ENCODE data around the gene NGEF. TPM values are rescaled to one million over a fixed set of nuclear protein-coding genes. Genes with fewer than 3 reads are reported as not detected.
"Not testable (repeated sequence)": the region's sequence is repeated elsewhere in the genome, so short reads cannot be mapped to it uniquely, and the experiment has no call there.

NGEF gene
- polyA plus RNA-seq, 2 donors: 8.4 to 11.4 TPM

GRCh38 chr2:232863996-232864395, 149.1 kb downstream of the NGEF start:
- peaks cover 3 to 4% of the 10 kb centered on the region in 2 donors for H3K36me3 ChIP-seq (ENCODE audit: control insufficient read depth in 2 of 2, insufficient read depth in 2 of 2, low read length in 1 of 2)
- H3K4me3 ChIP-seq (ENCODE audit: low read depth in 1 of 2, low read length in 2 of 2): no peak overlapping the region
- no peaks in the 10 kb centered on the region for H3K9me3 ChIP-seq (ENCODE audit: control insufficient read depth in 2 of 2, insufficient read depth in 1 of 2, low read depth in 1 of 2, low read length in 1 of 2)
- no peak overlapping the region for H3K27ac ChIP-seq (ENCODE audit: low read depth in 2 of 2, low read length in 1 of 2)
- no peaks in the 10 kb centered on the region for H3K4me1 ChIP-seq (ENCODE audit: control insufficient read depth in 2 of 2, insufficient read depth in 2 of 2, low read length in 1 of 2)
- 84 to 88% methylated on average over 2 of the region's 2 CpGs for WGBS, 2 donors
- no peaks in the 10 kb centered on the region for H3K27me3 ChIP-seq (ENCODE audit: control insufficient read depth in 1 of 2, insufficient read depth in 2 of 2, low read length in 2 of 2)

- H3K9me3 ChIP-seq (ENCODE audit: control insufficient read depth in 2 of 2, insufficient read depth in 1 of 2, low read depth in 1 of 2, low read length in 1 of 2): no peaks in the 10 kb centered on the region
- H3K4me3 ChIP-seq (ENCODE audit: low read depth in 1 of 2, low read length in 2 of 2): no peak overlapping the region
- H3K27ac ChIP-seq (ENCODE audit: low read depth in 2 of 2, low read length in 1 of 2): no peak overlapping the region
- no peaks in the 10 kb centered on the region for H3K4me1 ChIP-seq (ENCODE audit: control insufficient read depth in 2 of 2, insufficient read depth in 2 of 2, low read length in 1 of 2)
- WGBS, 2 donors: 97% methylated on average over 5 of the region's 5 CpGs
- H3K36me3 ChIP-seq (ENCODE audit: control insufficient read depth in 2 of 2, insufficient read depth in 2 of 2, low read length in 1 of 2): peaks cover 10 to 13% of the 10 kb centered on the region in 2 donors
- no peaks in the 10 kb centered on the region for H3K27me3 ChIP-seq (ENCODE audit: control insufficient read depth in 1 of 2, insufficient read depth in 2 of 2, low read length in 2 of 2)
Observed at GRCh38 chr2:232861353-232861752, 151.7 kb downstream of the NGEF start.

GRCh38 chr2:232860593-232861241, 152.3 kb downstream of the NGEF start:
- Histone ChIP-seq H3K4me3 (ENCODE audit: low read depth in 1 of 2, low read length in 2 of 2) (no peak overlapping the region), H3K4me1 (ENCODE audit: control insufficient read depth in 2 of 2, insufficient read depth in 2 of 2, low read length in 1 of 2) (no peaks in the 10 kb centered on the region), H3K36me3 (ENCODE audit: control insufficient read depth in 2 of 2, insufficient read depth in 2 of 2, low read length in 1 of 2) (peaks cover 10 to 14% of the 10 kb centered on the region in 2 donors), H3K27ac (ENCODE audit: low read depth in 2 of 2, low read length in 1 of 2) (no peak overlapping the region), H3K27me3 (ENCODE audit: control insufficient read depth in 1 of 2, insufficient read depth in 2 of 2, low read length in 2 of 2) (no peaks in the 10 kb centered on the region), H3K9me3 (ENCODE audit: control insufficient read depth in 2 of 2, insufficient read depth in 1 of 2, low read depth in 1 of 2, low read length in 1 of 2) (no peaks in the 10 kb centered on the region)
- 90 to 92% methylated on average over 9 of the region's 9 CpGs for WGBS, 2 donors

DNA sequence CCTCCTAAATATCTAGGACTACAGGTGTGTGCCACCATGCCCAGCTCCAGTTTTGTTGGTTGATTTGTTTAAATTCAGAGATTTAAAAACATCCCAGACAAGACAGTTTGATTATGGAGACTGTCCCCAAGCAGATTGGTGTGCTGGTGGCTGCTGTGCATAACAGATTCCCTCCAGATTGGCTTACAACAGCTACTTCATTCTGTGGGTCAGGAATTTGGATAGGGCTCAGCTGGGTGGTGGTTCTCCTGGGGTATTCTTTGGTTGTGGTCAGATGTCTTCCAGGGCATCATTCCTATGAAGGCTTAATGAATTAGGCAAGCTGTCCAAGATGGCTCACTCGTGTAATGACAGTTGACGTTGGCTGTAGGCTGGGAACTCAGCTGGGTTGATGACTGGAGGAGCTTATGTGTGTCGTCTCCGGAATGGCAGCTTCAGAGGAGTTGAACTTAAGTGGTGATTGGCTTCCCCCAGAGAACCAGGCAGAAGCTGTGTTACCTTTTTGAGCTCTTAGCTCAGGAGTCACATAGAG, 153.6 kb downstream of the NGEF start:
- Histone ChIP-seq H3K4me3 (ENCODE audit: low read depth in 1 of 2, low read length in 2 of 2) (no peak overlapping the region), H3K27ac (ENCODE audit: low read depth in 2 of 2, low read length in 1 of 2) (no peak overlapping the region), H3K36me3 (ENCODE audit: control insufficient read depth in 2 of 2, insufficient read depth in 2 of 2, low read length in 1 of 2) (peaks cover 10 to 14% of the 10 kb centered on the region in 2 donors), H3K9me3 (ENCODE audit: control insufficient read depth in 2 of 2, insufficient read depth in 1 of 2, low read depth in 1 of 2, low read length in 1 of 2) (no peaks in the 10 kb centered on the region), H3K27me3 (ENCODE audit: control insufficient read depth in 1 of 2, insufficient read depth in 2 of 2, low read length in 2 of 2) (no peaks in the 10 kb centered on the region), H3K4me1 (ENCODE audit: control insufficient read depth in 2 of 2, insufficient read depth in 2 of 2, low read length in 1 of 2) (no peaks in the 10 kb centered on the region)
- WGBS, 2 donors: 94% methylated on average over 4 of the region's 4 CpGs

DNA sequence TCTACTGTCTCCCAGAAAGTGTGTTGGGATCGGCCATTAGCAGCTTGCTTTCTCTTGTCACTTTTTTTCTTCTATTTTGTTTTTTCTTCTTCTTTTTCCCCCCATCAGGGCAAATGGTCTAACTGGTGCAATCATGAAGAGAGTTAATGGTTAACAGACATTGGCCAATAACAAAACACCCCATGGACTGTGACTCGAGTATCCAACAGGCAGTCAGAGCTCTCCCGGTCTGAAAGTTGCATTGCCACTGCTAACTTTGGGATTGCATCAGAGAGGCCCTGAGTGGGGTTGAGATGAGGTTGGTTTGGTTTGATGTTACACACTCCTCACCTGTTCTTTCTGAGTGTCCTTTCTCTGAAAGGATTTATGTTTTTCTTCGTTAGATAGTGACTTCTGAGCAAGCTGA, 155.9 kb downstream of the NGEF start:
- Histone ChIP-seq H3K36me3 (ENCODE audit: control insufficient read depth in 2 of 2, insufficient read depth in 2 of 2, low read length in 1 of 2) (peaks cover 10 to 14% of the 10 kb centered on the region in 2 donors), H3K4me3 (ENCODE audit: low read depth in 1 of 2, low read length in 2 of 2) (no peak overlapping the region), H3K4me1 (ENCODE audit: control insufficient read depth in 2 of 2, insufficient read depth in 2 of 2, low read length in 1 of 2) (no peaks in the 10 kb centered on the region), H3K27ac (ENCODE audit: low read depth in 2 of 2, low read length in 1 of 2) (no peak overlapping the region), H3K9me3 (ENCODE audit: control insufficient read depth in 2 of 2, insufficient read depth in 1 of 2, low read depth in 1 of 2, low read length in 1 of 2) (no peaks in the 10 kb centered on the region), H3K27me3 (ENCODE audit: control insufficient read depth in 1 of 2, insufficient read depth in 2 of 2, low read length in 2 of 2) (no peaks in the 10 kb centered on the region)
- 78 to 80% methylated on average over 4 of the region's 4 CpGs for WGBS, 2 donors

- Histone ChIP-seq H3K4me1 (ENCODE audit: control insufficient read depth in 2 of 2, insufficient read depth in 2 of 2, low read length in 1 of 2) (no peaks in the 10 kb centered on the region), H3K27ac (ENCODE audit: low read depth in 2 of 2, low read length in 1 of 2) (no peak overlapping the region), H3K27me3 (ENCODE audit: control insufficient read depth in 1 of 2, insufficient read depth in 2 of 2, low read length in 2 of 2) (no peaks in the 10 kb centered on the region), H3K36me3 (ENCODE audit: control insufficient read depth in 2 of 2, insufficient read depth in 2 of 2, low read length in 1 of 2) (peaks cover 23% of the 10 kb centered on the region in 2 donors), H3K4me3 (ENCODE audit: low read depth in 1 of 2, low read length in 2 of 2) (no peak overlapping the region), H3K9me3 (ENCODE audit: control insufficient read depth in 2 of 2, insufficient read depth in 1 of 2, low read depth in 1 of 2, low read length in 1 of 2) (no peaks in the 10 kb centered on the region)
- 36 to 42% methylated on average over 7 of the region's 7 CpGs for WGBS, 2 donors
Observed at GRCh38 chr2:232854082-232854481, 159.0 kb downstream of the NGEF start.

DNA sequence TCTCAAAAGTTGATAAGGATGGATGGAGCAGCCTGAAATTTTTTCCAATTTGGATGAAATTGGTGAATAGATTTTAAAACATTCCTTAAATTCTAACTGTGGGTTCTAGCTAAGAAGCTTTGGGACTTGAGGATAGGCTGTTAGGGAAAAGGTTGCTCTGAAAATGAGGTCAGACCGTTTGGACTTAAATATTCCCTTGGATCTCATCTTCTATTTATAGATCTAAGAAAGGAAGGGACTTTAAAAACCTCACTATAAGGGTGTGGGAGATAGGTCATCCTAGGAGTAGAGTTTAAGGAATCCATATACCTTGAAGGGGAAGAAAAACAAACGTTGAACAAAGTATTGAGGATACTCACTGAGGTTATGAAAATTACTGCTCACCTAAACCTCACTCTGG, 160.4 kb downstream of the NGEF start:
- no peak overlapping the region for H3K27ac ChIP-seq (ENCODE audit: low read depth in 2 of 2, low read length in 1 of 2)
- peaks cover 21 to 23% of the 10 kb centered on the region in 2 donors for H3K36me3 ChIP-seq (ENCODE audit: control insufficient read depth in 2 of 2, insufficient read depth in 2 of 2, low read length in 1 of 2)
- H3K4me1 ChIP-seq (ENCODE audit: control insufficient read depth in 2 of 2, insufficient read depth in 2 of 2, low read length in 1 of 2): no peaks in the 10 kb centered on the region
- no peaks in the 10 kb centered on the region for H3K9me3 ChIP-seq (ENCODE audit: control insufficient read depth in 2 of 2, insufficient read depth in 1 of 2, low read depth in 1 of 2, low read length in 1 of 2)
- H3K27me3 ChIP-seq (ENCODE audit: control insufficient read depth in 1 of 2, insufficient read depth in 2 of 2, low read length in 2 of 2): no peaks in the 10 kb centered on the region
- 44 to 49% methylated on average over 2 of the region's 2 CpGs for WGBS, 2 donors
- no peak overlapping the region for H3K4me3 ChIP-seq (ENCODE audit: low read depth in 1 of 2, low read length in 2 of 2)

DNA sequence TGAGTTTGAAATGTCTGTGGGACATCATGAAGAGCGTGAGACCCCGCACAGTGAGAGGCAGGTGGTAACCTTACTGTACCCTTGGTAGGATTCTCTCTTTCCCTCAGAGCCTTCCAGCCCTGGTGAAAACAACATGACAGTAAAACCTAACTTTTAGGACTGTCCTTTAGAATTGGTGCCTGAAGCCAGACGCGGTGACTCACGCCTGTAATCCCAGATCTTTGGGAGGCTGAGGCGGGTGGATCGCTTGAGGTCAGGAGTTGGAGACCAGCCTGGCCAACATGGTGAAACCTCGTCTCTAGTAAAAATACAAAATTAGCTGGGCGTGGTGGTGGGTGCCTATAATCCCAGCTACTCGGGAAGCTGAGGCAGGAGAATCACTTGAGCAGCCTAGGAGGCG, 161.0 kb downstream of the NGEF start:
- not testable (repeated sequence) for H3K4me3 ChIP-seq (ENCODE audit: low read depth in 1 of 2, low read length in 2 of 2); H3K4me1 ChIP-seq (ENCODE audit: control insufficient read depth in 2 of 2, insufficient read depth in 2 of 2, low read length in 1 of 2); H3K27ac ChIP-seq (ENCODE audit: low read depth in 2 of 2, low read length in 1 of 2); H3K9me3 ChIP-seq (ENCODE audit: control insufficient read depth in 2 of 2, insufficient read depth in 1 of 2, low read depth in 1 of 2, low read length in 1 of 2); H3K27me3 ChIP-seq (ENCODE audit: control insufficient read depth in 1 of 2, insufficient read depth in 2 of 2, low read length in 2 of 2)
- peaks cover 21 to 23% of the 10 kb centered on the region in 2 donors for H3K36me3 ChIP-seq (ENCODE audit: control insufficient read depth in 2 of 2, insufficient read depth in 2 of 2, low read length in 1 of 2)
- 85 to 88% methylated on average over 11 of the region's 11 CpGs for WGBS, 2 donors

- H3K9me3 ChIP-seq (ENCODE audit: control insufficient read depth in 2 of 2, insufficient read depth in 1 of 2, low read depth in 1 of 2, low read length in 1 of 2): no peaks in the 10 kb centered on the region
- 92 to 96% methylated on average over 3 of the region's 3 CpGs for WGBS, 2 donors
- H3K4me3 ChIP-seq (ENCODE audit: low read depth in 1 of 2, low read length in 2 of 2): no peak overlapping the region
- H3K27ac ChIP-seq (ENCODE audit: low read depth in 2 of 2, low read length in 1 of 2): no peak overlapping the region
- H3K36me3 ChIP-seq (ENCODE audit: control insufficient read depth in 2 of 2, insufficient read depth in 2 of 2, low read length in 1 of 2): peaks cover 21 to 23% of the 10 kb centered on the region in 2 donors
- no peaks in the 10 kb centered on the region for H3K4me1 ChIP-seq (ENCODE audit: control insufficient read depth in 2 of 2, insufficient read depth in 2 of 2, low read length in 1 of 2)
- H3K27me3 ChIP-seq (ENCODE audit: control insufficient read depth in 1 of 2, insufficient read depth in 2 of 2, low read length in 2 of 2): no peaks in the 10 kb centered on the region
Observed at GRCh38 chr2:232850039-232850438, 163.0 kb downstream of the NGEF start.

DNA sequence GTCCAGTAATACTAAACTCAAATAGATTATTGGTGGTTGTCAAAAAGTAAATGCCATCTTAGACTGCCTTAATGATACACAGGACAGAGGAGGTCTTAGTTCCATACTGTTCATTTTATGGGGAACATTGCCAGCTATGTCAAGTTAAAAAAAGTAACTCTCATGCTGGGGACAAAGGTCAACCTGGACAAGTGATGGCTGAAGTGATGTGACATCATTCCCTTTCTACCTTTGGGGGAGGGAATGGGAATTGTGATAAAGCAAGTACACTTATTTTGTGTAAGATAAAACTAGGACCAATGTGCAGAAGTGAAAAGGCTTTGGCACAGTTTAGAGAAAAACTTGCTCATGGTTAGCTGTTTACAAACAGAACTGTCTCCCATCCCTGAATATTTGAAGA, 167.0 kb downstream of the NGEF start:
- H3K27ac ChIP-seq (ENCODE audit: low read depth in 2 of 2, low read length in 1 of 2): no peak overlapping the region
- H3K36me3 ChIP-seq (ENCODE audit: control insufficient read depth in 2 of 2, insufficient read depth in 2 of 2, low read length in 1 of 2): peaks cover 25 to 26% of the 10 kb centered on the region in 2 donors
- H3K9me3 ChIP-seq (ENCODE audit: control insufficient read depth in 2 of 2, insufficient read depth in 1 of 2, low read depth in 1 of 2, low read length in 1 of 2): no peaks in the 10 kb centered on the region
- no peak overlapping the region for H3K4me3 ChIP-seq (ENCODE audit: low read depth in 1 of 2, low read length in 2 of 2)
- H3K27me3 ChIP-seq (ENCODE audit: control insufficient read depth in 1 of 2, insufficient read depth in 2 of 2, low read length in 2 of 2): no peaks in the 10 kb centered on the region
- no peaks in the 10 kb centered on the region for H3K4me1 ChIP-seq (ENCODE audit: control insufficient read depth in 2 of 2, insufficient read depth in 2 of 2, low read length in 1 of 2)
